ENCODE data around the gene RDX. TPM values are rescaled to one million over a fixed set of nuclear protein-coding genes. Genes with fewer than 3 reads are reported as not detected.

Gene RDX
- total RNA-seq, 1 experiment from 2014 or later = 131 TPM

DNA sequence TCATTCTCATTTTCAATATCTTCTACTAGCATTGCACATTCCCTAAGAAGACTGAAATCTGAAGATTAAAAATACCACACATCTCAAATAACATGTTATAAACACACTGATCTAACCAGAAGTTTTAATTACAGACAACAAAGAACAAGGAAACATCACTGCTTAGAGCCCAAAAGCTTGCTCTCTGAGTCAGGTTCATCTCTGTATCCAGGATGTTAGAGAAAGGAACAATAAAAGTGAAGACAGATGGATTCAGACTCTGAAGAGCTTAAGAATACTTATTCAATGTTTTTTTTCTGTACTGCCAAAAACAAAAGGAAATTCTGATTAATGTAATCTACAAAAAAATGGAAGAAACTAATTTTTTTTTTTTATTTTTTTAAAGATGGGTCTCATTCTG lies 16.5 kb downstream of the RDX start:
- peaks cover 5% of the 10 kb centered on the region; the same call in 1 of the 2 replicates for H4K20me1 ChIP-seq (ENCODE audit: insufficient read depth)
- TF ChIP-seq CEBPB (IDR thresholded peaks at IDR 0.05; ENCODE audit: low read depth) (no peak), CBX3 (IDR thresholded peaks at IDR 0.05; ENCODE audit: low read depth) (no peak), SRF (IDR thresholded peaks at IDR 0.05; ENCODE audit: low read depth) (no peak), YY1 (IDR thresholded peaks at IDR 0.05; ENCODE audit: extremely low read depth, insufficient replicate concordance, low read depth, low read length) (no peak), EZH2phosphoT487 (IDR thresholded peaks at IDR 0.05; ENCODE audit: borderline replicate concordance) (no peak), EGR1 (IDR thresholded peaks at IDR 0.05; ENCODE audit: low read depth) (no peak), SP1 (IDR thresholded peaks at IDR 0.05; ENCODE audit: low read depth) (no peak), JUND (IDR thresholded peaks at IDR 0.05) (no peak)
- TF ChIP-seq, protein P1, sequence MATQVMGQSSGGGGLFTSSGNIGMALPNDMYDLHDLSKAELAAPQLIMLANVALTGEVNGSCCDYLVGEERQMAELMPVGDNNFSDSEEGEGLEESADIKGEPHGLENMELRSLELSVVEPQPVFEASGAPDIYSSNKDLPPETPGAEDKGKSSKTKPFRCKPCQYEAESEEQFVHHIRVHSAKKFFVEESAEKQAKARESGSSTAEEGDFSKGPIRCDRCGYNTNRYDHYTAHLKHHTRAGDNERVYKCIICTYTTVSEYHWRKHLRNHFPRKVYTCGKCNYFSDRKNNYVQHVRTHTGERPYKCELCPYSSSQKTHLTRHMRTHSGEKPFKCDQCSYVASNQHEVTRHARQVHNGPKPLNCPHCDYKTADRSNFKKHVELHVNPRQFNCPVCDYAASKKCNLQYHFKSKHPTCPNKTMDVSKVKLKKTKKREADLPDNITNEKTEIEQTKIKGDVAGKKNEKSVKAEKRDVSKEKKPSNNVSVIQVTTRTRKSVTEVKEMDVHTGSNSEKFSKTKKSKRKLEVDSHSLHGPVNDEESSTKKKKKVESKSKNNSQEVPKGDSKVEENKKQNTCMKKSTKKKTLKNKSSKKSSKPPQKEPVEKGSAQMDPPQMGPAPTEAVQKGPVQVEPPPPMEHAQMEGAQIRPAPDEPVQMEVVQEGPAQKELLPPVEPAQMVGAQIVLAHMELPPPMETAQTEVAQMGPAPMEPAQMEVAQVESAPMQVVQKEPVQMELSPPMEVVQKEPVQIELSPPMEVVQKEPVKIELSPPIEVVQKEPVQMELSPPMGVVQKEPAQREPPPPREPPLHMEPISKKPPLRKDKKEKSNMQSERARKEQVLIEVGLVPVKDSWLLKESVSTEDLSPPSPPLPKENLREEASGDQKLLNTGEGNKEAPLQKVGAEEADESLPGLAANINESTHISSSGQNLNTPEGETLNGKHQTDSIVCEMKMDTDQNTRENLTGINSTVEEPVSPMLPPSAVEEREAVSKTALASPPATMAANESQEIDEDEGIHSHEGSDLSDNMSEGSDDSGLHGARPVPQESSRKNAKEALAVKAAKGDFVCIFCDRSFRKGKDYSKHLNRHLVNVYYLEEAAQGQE (IDR thresholded peaks at IDR 0.05; ENCODE audit: low read depth) = no peak
- TF ChIP-seq, protein P2, sequence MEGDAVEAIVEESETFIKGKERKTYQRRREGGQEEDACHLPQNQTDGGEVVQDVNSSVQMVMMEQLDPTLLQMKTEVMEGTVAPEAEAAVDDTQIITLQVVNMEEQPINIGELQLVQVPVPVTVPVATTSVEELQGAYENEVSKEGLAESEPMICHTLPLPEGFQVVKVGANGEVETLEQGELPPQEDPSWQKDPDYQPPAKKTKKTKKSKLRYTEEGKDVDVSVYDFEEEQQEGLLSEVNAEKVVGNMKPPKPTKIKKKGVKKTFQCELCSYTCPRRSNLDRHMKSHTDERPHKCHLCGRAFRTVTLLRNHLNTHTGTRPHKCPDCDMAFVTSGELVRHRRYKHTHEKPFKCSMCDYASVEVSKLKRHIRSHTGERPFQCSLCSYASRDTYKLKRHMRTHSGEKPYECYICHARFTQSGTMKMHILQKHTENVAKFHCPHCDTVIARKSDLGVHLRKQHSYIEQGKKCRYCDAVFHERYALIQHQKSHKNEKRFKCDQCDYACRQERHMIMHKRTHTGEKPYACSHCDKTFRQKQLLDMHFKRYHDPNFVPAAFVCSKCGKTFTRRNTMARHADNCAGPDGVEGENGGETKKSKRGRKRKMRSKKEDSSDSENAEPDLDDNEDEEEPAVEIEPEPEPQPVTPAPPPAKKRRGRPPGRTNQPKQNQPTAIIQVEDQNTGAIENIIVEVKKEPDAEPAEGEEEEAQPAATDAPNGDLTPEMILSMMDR (IDR thresholded peaks at IDR 0.05 in 2 of 3, conservative IDR thresholded peaks at IDR 0.05 in 1 of 3; ENCODE audit: borderline replicate concordance in 1 of 3, insufficient read depth in 1 of 3, low read depth in 2 of 3, low read length in 2 of 3) = no peak

More for the DNA sequence above, 16.5 kb downstream of the RDX start:
- RAD21 ChIA-PET (ENCODE audit: low non-redundant PET in 1 of 2, low total read pairs in 2 of 2, uncharacterized antibody in 2 of 2, unreplicated experiment in 2 of 2) = no interaction called here
- intact Hi-C loops (cut with micrococcal nuclease) = no loop called here
- no peak for ATAC-seq
- POLR2A ChIA-PET = no interaction called here
- H3K4me2 ChIP-seq (ENCODE audit: low read length) = no peak overlapping the region
- H2AFZ ChIP-seq (ENCODE audit: low read depth, low read length, poor library complexity, severe bottlenecking) = no peak overlapping the region
- BruUV-seq (replicated peaks) = no TSS peak
- no peak overlapping the region for H3K27ac ChIP-seq (ENCODE audit: low read depth, low read length)
- H3K4me1 ChIP-seq (ENCODE audit: control insufficient read depth in 1 of 2, insufficient read depth in 2 of 2, low read length in 2 of 2) = no peaks in the 10 kb centered on the region
- CTCF ChIA-PET = no interaction called here
- DNase-seq (ENCODE audit: low read depth, low spot score) = no peak
- H3K79me2 ChIP-seq (ENCODE audit: insufficient read depth, low read length) = peaks cover 99% of the 10 kb centered on the region
- no peak overlapping the region for H3K9ac ChIP-seq (ENCODE audit: low read length)
- H3K9me2 ChIP-seq (ENCODE audit: insufficient read depth) = no peaks in the 10 kb centered on the region
- no peaks in the 10 kb centered on the region for H3K27me3 ChIP-seq (ENCODE audit: insufficient read depth, low read length)
- H3K9me3 ChIP-seq (ENCODE audit: control insufficient read depth in 1 of 2, insufficient read depth in 1 of 2, low read depth in 1 of 2, low read length in 2 of 2) = no peaks in the 10 kb centered on the region
- H3K4me3 ChIP-seq (replicated peaks in 1 of 2; ENCODE audit: low read depth in 1 of 2, low read length in 2 of 2) = no peak overlapping the region
- H3K36me3 ChIP-seq (ENCODE audit: control insufficient read depth in 1 of 2, insufficient read depth in 2 of 2, low read length in 2 of 2) = peaks cover 4% of the 10 kb centered on the region in 2 experiments; a peak in 1 of 4 replicates
